ENCODE data around the gene FOLH1.
"Not testable (repeated sequence)": the region's sequence is repeated elsewhere in the genome, so short reads cannot be mapped to it uniquely, and the experiment has no call there.

DNA sequence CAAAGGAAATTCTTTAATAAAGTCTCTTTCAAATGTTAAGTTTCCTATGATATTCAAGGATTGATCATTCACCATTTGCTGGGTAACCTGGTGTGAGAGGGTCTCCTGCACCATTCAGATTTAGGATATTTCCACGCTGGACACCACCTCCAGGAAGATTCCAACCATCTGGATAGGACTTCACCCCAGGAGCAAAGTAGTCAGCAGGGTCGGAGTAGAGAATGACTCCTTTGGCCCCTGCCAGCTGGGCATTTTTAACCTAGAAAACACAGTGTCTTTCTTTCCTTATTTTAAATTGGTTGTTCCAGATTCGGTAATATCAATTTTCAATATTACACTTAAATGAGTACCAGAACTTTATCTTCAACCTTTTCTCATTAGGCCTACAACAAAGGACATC is 22.8 kb downstream of the FOLH1 start:
- TF ChIP-seq, protein P1, sequence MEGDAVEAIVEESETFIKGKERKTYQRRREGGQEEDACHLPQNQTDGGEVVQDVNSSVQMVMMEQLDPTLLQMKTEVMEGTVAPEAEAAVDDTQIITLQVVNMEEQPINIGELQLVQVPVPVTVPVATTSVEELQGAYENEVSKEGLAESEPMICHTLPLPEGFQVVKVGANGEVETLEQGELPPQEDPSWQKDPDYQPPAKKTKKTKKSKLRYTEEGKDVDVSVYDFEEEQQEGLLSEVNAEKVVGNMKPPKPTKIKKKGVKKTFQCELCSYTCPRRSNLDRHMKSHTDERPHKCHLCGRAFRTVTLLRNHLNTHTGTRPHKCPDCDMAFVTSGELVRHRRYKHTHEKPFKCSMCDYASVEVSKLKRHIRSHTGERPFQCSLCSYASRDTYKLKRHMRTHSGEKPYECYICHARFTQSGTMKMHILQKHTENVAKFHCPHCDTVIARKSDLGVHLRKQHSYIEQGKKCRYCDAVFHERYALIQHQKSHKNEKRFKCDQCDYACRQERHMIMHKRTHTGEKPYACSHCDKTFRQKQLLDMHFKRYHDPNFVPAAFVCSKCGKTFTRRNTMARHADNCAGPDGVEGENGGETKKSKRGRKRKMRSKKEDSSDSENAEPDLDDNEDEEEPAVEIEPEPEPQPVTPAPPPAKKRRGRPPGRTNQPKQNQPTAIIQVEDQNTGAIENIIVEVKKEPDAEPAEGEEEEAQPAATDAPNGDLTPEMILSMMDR (optimal IDR thresholded peaks at IDR 0.05 in 1 of 3, IDR thresholded peaks at IDR 0.05 in 1 of 3, conservative IDR thresholded peaks at IDR 0.05 in 1 of 3; ENCODE audit: extremely low read depth in 1 of 3, insufficient read depth in 2 of 3, low read length in 3 of 3), result not testable (repeated sequence)
- not testable (repeated sequence) for TF ChIP-seq EZH2 (IDR thresholded peaks at IDR 0.05; ENCODE audit: low read length)
